HFFc6 (cell line): ENCODE data around the gene H3-3A. TPM values are rescaled to one million over a fixed set of nuclear protein-coding genes. Genes with fewer than 3 reads are reported as not detected.

ENCODE experiments used
- DNase-seq: peaks from one replicate; pipeline ENCODE4 v3.0.0-alpha.2; 2018
- H3K27ac Mint-ChIP-seq: 2 replicates; pipeline ENCODE4 v1.8.0; 2020; ENCODE audit warnings: mild to moderate bottlenecking, mixed read lengths
- H3K27me3 Mint-ChIP-seq: 2 replicates; pipeline ENCODE4 v1.8.0; 2021; ENCODE audit warnings: mild to moderate bottlenecking, moderate library complexity, mixed read lengths; ENCODE audit not compliant: insufficient read depth
- H3K36me3 Mint-ChIP-seq: 2 replicates; pipeline ENCODE4 v1.8.0; 2021; ENCODE audit warnings: low read depth, mixed read lengths
- H3K4me1 Mint-ChIP-seq: 2 replicates; pipeline ENCODE4 v1.8.0; 2020; ENCODE audit warnings: low read depth, mixed read lengths
- H3K4me3 Mint-ChIP-seq: 2 replicates; pipeline ENCODE4 v1.8.0; 2020; ENCODE audit warnings: mild to moderate bottlenecking, moderate library complexity, mixed read lengths
- H3K9me3 Mint-ChIP-seq: 2 replicates; pipeline ENCODE4 v1.8.0; 2020; ENCODE audit warnings: mild to moderate bottlenecking, mixed read lengths
- CTCF ChIP-seq: fragments of 200-600 bp; sonication (generic); IDR thresholded peaks from 2 replicates; pipeline ENCODE4 v1.5.0; 2021; ENCODE audit warnings: antibody characterized with exemption, mild to moderate bottlenecking
- total RNA-seq, 6 experiments: library from RNA; stranded (reverse); fragmentation: NEBNext Ultra II Directional; extraction: Animal tissue kit (Norgen Biotek cat#: 25700); gene quantifications; 2 replicates in 1 of 6; 3 replicates in 5 of 6; pipeline ENCODE4 v1.2.3, GENCODE V29; 2021

The H3-3A gene
- total RNA-seq, 6 experiments from 2014 or later = 307 to 338 (median 326) TPM

GRCh38 chr1:226066415-226067078, 4.0 kb downstream of the H3-3A start:
- Mint-ChIP-seq H3K36me3 (peaks cover 41% of the 10 kb centered on the region), H3K4me1 (peaks cover 25% of the 10 kb centered on the region), H3K4me3 (no peak overlapping the region), H3K27me3 (peaks cover 4% of the 10 kb centered on the region), H3K27ac (no peak overlapping the region), H3K9me3 (no peaks in the 10 kb centered on the region)
- peak; percentile 17 for DNase-seq
- TF ChIP-seq CTCF = no peak

GRCh38 chr1:226069811-226070489, 7.4 kb downstream of the H3-3A start:
- Mint-ChIP-seq H3K4me1 (peaks cover 24% of the 10 kb centered on the region), H3K4me3 (no peak overlapping the region), H3K27me3 (peaks cover 3% of the 10 kb centered on the region), H3K9me3 (no peaks in the 10 kb centered on the region), H3K27ac (peak overlapping the region; percentile 35; the same call in 1 of the 2 replicates), H3K36me3 (peaks cover 50% of the 10 kb centered on the region)
- DNase-seq = no peak
- TF ChIP-seq CTCF = no peak

GRCh38 chr1:226072347-226072746, 9.8 kb downstream of the H3-3A start:
- DNase-seq = no peak
- Mint-ChIP-seq H3K27ac (no peak overlapping the region), H3K36me3 (peaks cover 38% of the 10 kb centered on the region; the same call in 1 of the 2 replicates), H3K4me3 (no peak overlapping the region), H3K27me3 (peaks cover 3% of the 10 kb centered on the region), H3K9me3 (no peaks in the 10 kb centered on the region), H3K4me1 (peaks cover 6% of the 10 kb centered on the region)
- TF ChIP-seq CTCF = no peak

GRCh38 chr1:226073184-226073950, 10.9 kb downstream of the H3-3A start:
- no peak overlapping the region for H3K27ac Mint-ChIP-seq
- peaks cover 3% of the 10 kb centered on the region for H3K27me3 Mint-ChIP-seq
- H3K4me3 Mint-ChIP-seq = no peak overlapping the region
- no peak for DNase-seq
- TF ChIP-seq CTCF = no peak
- H3K9me3 Mint-ChIP-seq = no peaks in the 10 kb centered on the region
- H3K36me3 Mint-ChIP-seq = peaks cover 33% of the 10 kb centered on the region; the same call in 1 of the 2 replicates
- H3K4me1 Mint-ChIP-seq = peaks cover 6% of the 10 kb centered on the region

GRCh38 chr1:226074046-226074445, 11.5 kb downstream of the H3-3A start:
- H3K27me3 Mint-ChIP-seq = peaks cover 3% of the 10 kb centered on the region
- no peak overlapping the region for H3K4me3 Mint-ChIP-seq
- peaks cover 28% of the 10 kb centered on the region; the same call in 1 of the 2 replicates for H3K36me3 Mint-ChIP-seq
- no peak for TF ChIP-seq CTCF
- no peak overlapping the region for H3K27ac Mint-ChIP-seq
- H3K9me3 Mint-ChIP-seq = no peaks in the 10 kb centered on the region
- H3K4me1 Mint-ChIP-seq = peaks cover 6% of the 10 kb centered on the region
- no peak for DNase-seq
